Mucosa of rectum (tissue), 2 donors: ENCODE results near the gene FBXW5.
A peak's percentile ranks its signal among the peaks of the same experiment; 100 is the strongest.

Experiments
- H3K27ac ChIP-seq, 2 donors: one replicate each; pipeline ENCODE4 v1.7.0; 2013; ENCODE audit warnings: inconsistent platforms in 2 of 2, low read depth in 2 of 2, low read length in 2 of 2
- H3K27me3 ChIP-seq, 2 donors: one replicate each; pipeline ENCODE4 v1.7.0; 2013; ENCODE audit warnings: low read length in 2 of 2; ENCODE audit not compliant: control insufficient read depth in 2 of 2, insufficient read depth in 2 of 2
- H3K36me3 ChIP-seq, 2 donors: one replicate each; pipeline ENCODE4 v1.7.0; 2013; ENCODE audit warnings: low read length in 2 of 2; ENCODE audit not compliant: control insufficient read depth in 2 of 2, insufficient read depth in 2 of 2
- H3K4me1 ChIP-seq, 2 donors: one replicate each; pipeline ENCODE4 v1.7.0; 2013; ENCODE audit warnings: low read length in 2 of 2, mild to moderate bottlenecking in 1 of 2; ENCODE audit not compliant: control insufficient read depth in 2 of 2, insufficient read depth in 2 of 2
- H3K4me3 ChIP-seq, 2 donors: one replicate each; pipeline ENCODE4 v1.7.0; 2013; ENCODE audit warnings: low read length in 2 of 2
- H3K9ac ChIP-seq, 2 donors: one replicate each; pipeline ENCODE4 v1.7.0; 2013; ENCODE audit warnings: low read length in 2 of 2, low read depth in 1 of 2, mild to moderate bottlenecking in 1 of 2
- H3K9me3 ChIP-seq, 2 donors: one replicate each; pipeline ENCODE4 v1.7.0; 2013; ENCODE audit warnings: low read length in 2 of 2; ENCODE audit not compliant: control insufficient read depth in 2 of 2
- donor health status: healthy.
- donor health status: Normal muscosa, but diverticular disease.

The FBXW5 gene

DNA sequence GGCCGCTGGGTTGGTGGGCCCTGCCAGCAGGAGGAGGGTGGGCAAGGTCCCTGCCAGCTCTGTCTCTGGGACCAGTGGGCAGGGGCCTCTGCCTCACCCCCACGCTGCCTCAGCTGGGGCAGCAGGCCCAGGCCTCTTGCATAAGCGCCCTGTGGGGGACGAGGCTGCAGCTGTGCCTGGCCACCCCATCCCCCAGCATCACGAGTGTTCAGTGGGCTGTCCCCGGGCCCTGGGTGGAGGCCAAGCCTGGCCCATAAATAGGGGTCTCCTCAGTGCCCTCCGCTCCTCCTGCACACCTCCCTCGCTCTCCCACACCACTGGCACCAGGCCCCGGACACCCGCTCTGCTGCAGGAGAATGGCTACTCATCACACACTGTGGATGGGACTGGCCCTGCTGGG is 32.7 kb upstream of the FBXW5 start, which contains the start of gene PTGDS:
TSS of gene PTGDS (plus strand) at position 282 of the 400 bp plus-strand sequence. CDS start at position 357, 75 bp downstream.
- Histone ChIP-seq H3K9me3 (no peaks in the 10 kb centered on the region), H3K27ac (no peak within 1 kb of the TSS), H3K9ac (peak within 1 kb of the TSS in 1 of 2 donors; percentile 38), H3K4me1 (peaks cover 0 to 12% of the 10 kb centered on the region in 2 donors), H3K27me3 (no peaks in the 10 kb centered on the region), H3K4me3 (peak within 1 kb of the TSS; percentile 52 to 54), H3K36me3 (no peaks in the 10 kb centered on the region)

DNA sequence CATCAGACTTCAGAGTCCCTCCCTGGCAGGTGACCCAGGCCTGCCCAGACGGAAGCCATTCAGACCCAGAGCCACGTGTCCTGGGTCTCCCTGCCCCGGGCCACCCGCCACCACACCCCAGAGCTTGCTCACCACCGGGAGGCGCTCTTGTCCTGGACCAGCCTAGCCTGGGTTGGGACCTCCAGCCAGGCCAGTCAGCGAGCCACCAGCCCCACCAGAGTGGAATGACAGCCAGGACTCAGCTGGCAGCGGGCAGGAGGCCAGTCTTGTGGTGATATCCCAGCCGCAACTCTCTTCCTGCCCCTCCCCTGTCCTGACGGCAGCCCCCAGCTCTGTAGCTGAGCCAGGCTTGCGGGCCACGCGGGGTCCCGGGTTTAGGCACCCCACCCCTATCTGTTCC is 31.1 kb upstream of the FBXW5 start:
- Histone ChIP-seq H3K9ac (no peak overlapping the region), H3K36me3 (no peaks in the 10 kb centered on the region), H3K27me3 (no peaks in the 10 kb centered on the region), H3K4me3 (no peak overlapping the region), H3K27ac (no peak overlapping the region), H3K9me3 (no peaks in the 10 kb centered on the region), H3K4me1 (peaks cover 0 to 12% of the 10 kb centered on the region in 2 donors)

DNA sequence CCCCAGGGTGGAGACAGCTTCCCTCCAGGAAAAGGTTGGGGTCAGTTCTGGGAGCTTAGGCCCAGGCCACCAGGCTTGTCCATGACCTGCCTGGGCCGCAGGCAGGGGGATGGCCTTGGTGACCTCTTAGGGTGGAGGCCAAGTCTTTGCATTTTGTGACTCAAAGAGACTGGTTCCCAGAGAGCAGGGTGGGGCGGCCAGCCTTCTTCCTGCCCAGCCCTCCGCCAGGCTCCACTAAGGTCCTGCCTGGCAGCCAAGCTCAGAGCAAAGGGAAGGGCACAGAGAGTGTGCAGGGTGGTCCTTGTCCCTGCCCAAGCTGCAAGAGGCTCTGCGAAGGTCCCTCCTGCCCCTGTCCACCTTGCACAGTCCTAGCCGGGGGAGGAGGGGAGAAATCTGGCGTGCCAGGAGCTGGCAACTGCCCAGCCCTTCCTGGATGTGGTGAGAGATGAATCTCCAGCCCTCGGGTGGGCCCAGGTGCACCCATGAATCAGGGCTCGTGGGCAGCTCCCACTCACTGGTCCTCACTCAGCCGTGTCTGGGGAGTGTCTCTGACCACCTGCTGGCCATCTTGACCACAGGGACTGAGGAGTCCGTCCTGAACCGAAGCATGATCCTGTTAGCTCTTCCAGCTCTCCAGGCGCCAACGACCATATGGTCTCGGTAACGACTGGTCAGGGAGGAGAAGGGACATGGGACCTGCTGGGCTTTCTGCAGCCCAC is 30.4 kb upstream of the FBXW5 start:
- H3K4me3 ChIP-seq: no peak overlapping the region
- H3K27ac ChIP-seq: no peak overlapping the region
- H3K4me1 ChIP-seq: peaks cover 0 to 12% of the 10 kb centered on the region in 2 donors
- no peaks in the 10 kb centered on the region for H3K27me3 ChIP-seq
- no peaks in the 10 kb centered on the region for H3K9me3 ChIP-seq
- H3K9ac ChIP-seq: no peak overlapping the region
- no peaks in the 10 kb centered on the region for H3K36me3 ChIP-seq

DNA sequence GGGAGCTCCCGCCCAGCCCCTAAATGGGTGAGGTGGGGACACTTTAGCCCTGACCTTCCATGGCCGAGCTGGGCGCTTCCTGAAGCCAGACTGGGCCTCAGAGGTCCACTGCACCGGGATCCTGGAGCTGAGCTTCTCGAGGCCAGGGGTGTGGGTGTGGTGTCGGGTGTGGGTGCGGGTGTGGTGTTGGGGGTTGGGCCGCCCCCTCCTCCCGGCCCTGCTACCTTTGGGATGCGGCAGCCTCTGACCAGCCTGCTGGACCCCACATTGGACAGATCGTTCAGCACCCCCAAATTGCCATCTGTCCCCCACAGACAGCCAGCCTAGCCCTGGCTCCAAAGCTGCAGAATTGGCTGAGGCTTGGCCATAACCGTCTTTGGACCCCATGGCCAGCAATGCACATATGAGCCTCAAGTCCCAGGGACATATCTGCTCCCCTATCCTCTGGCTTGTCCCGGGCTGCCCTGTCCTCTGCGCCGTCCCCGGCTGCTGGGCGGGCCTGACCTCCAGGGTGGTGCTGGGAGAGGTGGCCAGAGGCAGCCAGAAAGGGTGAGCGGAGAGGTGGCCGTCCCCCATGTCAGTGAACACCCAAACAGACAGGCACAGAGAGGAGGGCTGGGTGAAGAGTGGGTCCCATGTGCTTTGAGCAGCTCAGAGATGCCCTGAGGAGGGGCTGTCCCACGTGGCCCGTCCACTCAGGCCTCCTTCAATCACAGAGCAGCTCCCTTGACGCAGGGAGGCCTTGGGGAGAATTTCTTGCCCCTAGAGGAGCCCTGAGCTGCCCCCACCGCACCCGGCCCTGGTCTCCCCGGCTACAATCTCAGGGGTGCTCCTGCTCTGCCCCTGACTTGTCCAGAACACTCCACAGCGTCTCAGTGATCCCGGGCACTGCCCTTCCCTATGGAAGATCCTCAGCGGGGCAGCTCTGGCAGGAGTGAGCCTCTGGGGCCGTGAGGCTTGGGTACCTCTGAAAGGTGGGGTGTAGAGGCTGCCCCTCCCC is 29.4 kb upstream of the FBXW5 start:
- no peaks in the 10 kb centered on the region for H3K27me3 ChIP-seq
- H3K4me3 ChIP-seq: no peak overlapping the region
- no peak overlapping the region for H3K27ac ChIP-seq
- H3K36me3 ChIP-seq: no peaks in the 10 kb centered on the region
- H3K9me3 ChIP-seq: no peaks in the 10 kb centered on the region
- H3K4me1 ChIP-seq: peaks cover 0 to 12% of the 10 kb centered on the region in 2 donors
- no peak overlapping the region for H3K9ac ChIP-seq

DNA sequence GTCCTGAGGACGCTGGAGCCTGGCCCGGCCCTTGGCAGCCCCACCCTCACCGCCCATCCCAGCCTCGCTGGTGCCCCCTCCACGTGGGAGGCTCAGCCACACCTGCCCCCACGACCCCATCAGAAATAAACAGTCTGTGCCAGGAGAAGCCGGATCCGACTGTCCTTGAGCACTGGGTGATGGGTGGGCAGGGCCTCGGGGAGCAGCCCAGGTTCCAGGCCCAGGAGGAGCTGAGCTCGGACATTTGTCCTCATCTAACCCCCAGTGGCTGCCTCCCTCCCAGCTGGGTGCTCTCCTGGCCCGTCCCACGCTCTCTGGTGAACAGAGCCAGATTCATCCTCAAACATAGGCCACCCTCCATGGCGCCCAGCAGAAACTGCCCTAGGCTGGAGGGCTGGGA is 28.2 kb upstream of the FBXW5 start:
- no peak overlapping the region for H3K4me3 ChIP-seq
- no peak overlapping the region for H3K27ac ChIP-seq

DNA sequence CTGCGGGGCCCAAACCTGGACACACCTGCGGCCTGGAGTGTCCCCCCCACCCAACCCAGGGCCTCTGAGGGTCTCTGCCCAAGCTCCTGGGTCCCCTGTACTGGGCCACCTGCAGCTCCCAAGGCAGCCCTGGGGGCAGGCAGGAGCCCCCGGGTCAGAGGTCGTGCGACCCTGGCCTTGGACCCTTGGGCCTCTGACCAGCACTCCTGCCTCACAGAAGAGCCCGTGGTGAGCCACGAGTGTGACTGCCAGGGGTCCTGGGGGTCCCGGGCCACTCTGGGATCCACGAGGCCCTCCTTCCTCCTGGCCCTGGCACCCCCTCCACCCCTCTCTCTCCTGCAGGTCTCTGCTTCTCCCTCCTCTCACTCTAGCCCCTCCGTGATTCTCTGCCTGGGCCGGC is 27.8 kb upstream of the FBXW5 start:
- Histone ChIP-seq H3K27me3 (no peaks in the 10 kb centered on the region), H3K9me3 (no peaks in the 10 kb centered on the region), H3K27ac (no peak overlapping the region), H3K4me3 (no peak overlapping the region), H3K4me1 (peaks cover 0 to 9% of the 10 kb centered on the region in 2 donors), H3K36me3 (no peaks in the 10 kb centered on the region), H3K9ac (no peak overlapping the region)

More for the DNA sequence above, 28.2 kb upstream of the FBXW5 start:
- no peaks in the 10 kb centered on the region for H3K36me3 ChIP-seq
- no peak overlapping the region for H3K9ac ChIP-seq
- H3K9me3 ChIP-seq: no peaks in the 10 kb centered on the region
- H3K4me1 ChIP-seq: peaks cover 0 to 9% of the 10 kb centered on the region in 2 donors
- no peaks in the 10 kb centered on the region for H3K27me3 ChIP-seq

DNA sequence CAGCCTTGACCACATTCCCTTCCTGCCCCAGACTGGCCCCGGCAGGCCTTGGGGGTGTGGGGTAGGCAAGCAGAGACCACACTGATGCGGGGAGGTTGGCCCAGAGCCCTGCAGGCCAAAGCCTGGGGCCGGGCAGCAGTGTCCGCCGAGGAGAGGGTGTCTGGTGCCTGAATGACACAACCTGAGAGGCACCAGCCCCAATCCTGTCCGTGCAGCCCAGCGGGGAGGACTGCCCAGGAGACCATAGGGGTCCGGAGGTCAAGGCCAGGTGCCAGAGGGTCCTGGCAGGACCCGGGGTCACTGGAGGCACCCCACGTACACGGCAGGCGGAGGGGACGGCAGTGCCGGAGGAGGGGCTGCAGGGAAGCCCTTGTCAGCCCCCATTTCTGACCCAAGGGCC is 27.2 kb upstream of the FBXW5 start:
- Histone ChIP-seq H3K4me1 (peaks cover 0 to 9% of the 10 kb centered on the region in 2 donors), H3K4me3 (no peak overlapping the region), H3K27me3 (no peaks in the 10 kb centered on the region), H3K9ac (no peak overlapping the region), H3K9me3 (no peaks in the 10 kb centered on the region), H3K36me3 (no peaks in the 10 kb centered on the region), H3K27ac (no peak overlapping the region)

DNA sequence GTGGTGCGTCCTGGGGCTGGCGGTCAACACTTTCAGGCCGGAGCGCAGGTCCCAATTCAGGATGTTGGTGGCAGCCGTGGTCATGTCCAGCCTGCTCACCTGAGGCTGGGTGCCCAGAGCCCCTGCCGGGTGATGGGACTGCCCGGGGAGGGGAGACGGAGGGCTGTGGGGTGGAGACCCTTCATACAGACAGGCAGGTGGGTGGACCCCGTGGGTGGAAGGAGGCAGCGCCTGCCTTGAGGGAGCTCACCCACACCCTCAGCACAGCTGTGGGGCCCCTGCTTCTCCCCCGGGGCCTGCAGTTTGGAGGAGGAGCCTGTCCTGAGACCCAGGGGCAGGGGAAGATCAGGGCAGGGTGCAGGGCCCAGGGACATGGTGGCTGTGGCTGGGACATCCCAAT is 25.8 kb upstream of the FBXW5 start:
- Histone ChIP-seq H3K9me3 (no peaks in the 10 kb centered on the region), H3K9ac (no peak overlapping the region), H3K27ac (no peak overlapping the region), H3K4me1 (peaks cover 0 to 6% of the 10 kb centered on the region in 2 donors), H3K27me3 (no peaks in the 10 kb centered on the region), H3K36me3 (no peaks in the 10 kb centered on the region), H3K4me3 (no peak overlapping the region)

DNA sequence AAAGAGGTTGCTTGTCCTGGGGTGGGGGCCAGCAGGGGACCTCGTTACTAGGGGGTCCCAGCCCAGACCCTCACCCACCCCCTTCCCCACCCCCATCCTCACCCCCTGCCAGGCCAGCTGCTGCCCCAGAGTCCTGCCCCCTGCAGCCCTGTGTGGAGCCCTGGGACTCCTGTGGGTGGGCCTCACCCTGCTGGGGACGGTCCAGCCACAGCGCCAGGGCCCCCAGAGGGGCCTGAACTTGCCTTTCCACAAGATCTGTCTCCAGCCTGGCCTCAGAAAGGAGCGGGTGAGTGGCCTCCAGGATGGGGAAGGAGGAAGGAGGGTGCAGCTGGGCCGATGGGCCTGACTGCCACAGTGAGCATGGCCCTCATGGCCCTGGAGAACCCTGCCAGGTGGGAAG is 25.2 kb upstream of the FBXW5 start:
- no peak overlapping the region for H3K27ac ChIP-seq
- no peaks in the 10 kb centered on the region for H3K9me3 ChIP-seq
- H3K4me3 ChIP-seq: no peak overlapping the region
- no peaks in the 10 kb centered on the region for H3K36me3 ChIP-seq
- peaks cover under 1 to 1% of the 10 kb centered on the region in 2 donors for H3K4me1 ChIP-seq
- no peak overlapping the region for H3K9ac ChIP-seq
- no peaks in the 10 kb centered on the region for H3K27me3 ChIP-seq

DNA sequence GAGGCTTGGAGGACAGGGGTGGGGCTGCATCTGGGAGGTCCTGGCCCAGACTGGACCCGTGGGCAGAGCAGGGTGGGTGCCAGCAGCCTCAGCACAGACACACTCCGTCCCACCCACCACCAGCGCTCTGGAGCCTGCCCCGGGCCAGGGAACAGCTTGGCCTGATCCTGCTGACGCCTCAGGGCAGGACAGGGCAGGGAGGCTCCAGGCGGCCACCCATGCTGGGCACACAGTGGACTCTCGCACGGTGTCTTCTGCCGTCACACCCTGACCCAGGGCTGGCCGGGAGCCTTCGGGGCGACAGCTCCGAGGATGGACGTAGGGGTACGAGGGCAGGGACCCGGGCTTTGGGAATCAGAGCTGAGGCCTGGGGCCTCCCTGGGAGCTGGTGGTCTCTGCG is 24.6 kb upstream of the FBXW5 start:
- H3K4me3 ChIP-seq: no peak overlapping the region
- H3K36me3 ChIP-seq: no peaks in the 10 kb centered on the region
- H3K27me3 ChIP-seq: no peaks in the 10 kb centered on the region
- peaks cover 5 to 7% of the 10 kb centered on the region in 2 donors for H3K4me1 ChIP-seq
- H3K27ac ChIP-seq: no peak overlapping the region
- no peak overlapping the region for H3K9ac ChIP-seq
- no peaks in the 10 kb centered on the region for H3K9me3 ChIP-seq
